NCI-H69 (cell line): Measurements from ENCODE around the gene OR1J4.
"Not testable (repeated sequence)": the region's sequence is repeated elsewhere in the genome, so short reads cannot be mapped to it uniquely, and the experiment has no call there.

ENCODE experiments used
- DNase-seq: peaks from one replicate; lab custom pipeline; 2025; lab: John Stamatoyannopoulos, UW

OR1J4 gene

GRCh38 chr9:122518841-122519240 lies at the start of gene OR1J4:
OR1J4 (plus strand) TSS chr9:122519141; CDS start chr9:122519141, 0 bp downstream.
- no peak for DNase-seq

GRCh38 chr9:122474561-122474960 lies 44.4 kb upstream of the OR1J4 start:
- DNase-seq = no peak

GRCh38 chr9:122475717-122476116 lies 43.2 kb upstream of the OR1J4 start:
- no peak for DNase-seq

GRCh38 chr9:122477346-122477745 lies 41.6 kb upstream of the OR1J4 start:
- DNase-seq = no peak

- no peak for DNase-seq
These were observed 41.1 kb upstream of the OR1J4 start, which contains the start of gene OR1J1 for GRCh38 chr9:122477826-122478225. OR1J1 (minus strand) TSS chr9:122477926; CDS start chr9:122477926, 0 bp downstream.

- DNase-seq = no peak
These were observed 39.9 kb upstream of the OR1J4 start for GRCh38 chr9:122479062-122479461.

GRCh38 chr9:122498883-122499288 lies 20.1 kb upstream of the OR1J4 start:
- peak; percentile 67 for DNase-seq

GRCh38 chr9:122506964-122507363 lies 12.0 kb upstream of the OR1J4 start:
- no peak for DNase-seq

- DNase-seq = no peak
These were observed 8.4 kb upstream of the OR1J4 start, which contains the start of gene OR1J2 for GRCh38 chr9:122510502-122510901. OR1J2 (plus strand) TSS chr9:122510802; CDS start chr9:122510802, 0 bp downstream.

GRCh38 chr9:122518226-122518625 lies 715 bp upstream of the OR1J4 start:
- no peak for DNase-seq

GRCh38 chr9:122519376-122519775 lies 435 bp downstream of the OR1J4 start:
- DNase-seq = no peak

- DNase-seq = no peak
These were observed 7.7 kb downstream of the OR1J4 start for GRCh38 chr9:122526602-122527001.

- no peak for DNase-seq
These were observed 8.3 kb downstream of the OR1J4 start, which contains the start of gene OR1N1 for GRCh38 chr9:122527193-122527592. OR1N1 (minus strand) TSS chr9:122527293; CDS start chr9:122527293, 0 bp downstream.

GRCh38 chr9:122531157-122531556 lies 12.2 kb downstream of the OR1J4 start:
- DNase-seq = not testable (repeated sequence)

- DNase-seq = no peak
These were observed 17.2 kb downstream of the OR1J4 start for GRCh38 chr9:122536134-122536533.

GRCh38 chr9:122537066-122537465 lies 18.1 kb downstream of the OR1J4 start:
- DNase-seq = not testable (repeated sequence)

- DNase-seq = no peak
These were observed 19.8 kb downstream of the OR1J4 start for GRCh38 chr9:122538757-122539156.

GRCh38 chr9:122546196-122546595 lies 27.3 kb downstream of the OR1J4 start:
- DNase-seq = peak; percentile 18

GRCh38 chr9:122551371-122551770 lies 32.4 kb downstream of the OR1J4 start:
- no peak for DNase-seq

GRCh38 chr9:122552812-122553211 lies 33.9 kb downstream of the OR1J4 start, which contains the start of gene OR1N2:
OR1N2 (plus strand) TSS chr9:122553112; CDS start chr9:122553212, 100 bp downstream.
- no peak for DNase-seq

- DNase-seq = no peak
These were observed 42.5 kb downstream of the OR1J4 start for GRCh38 chr9:122561446-122561845.

- DNase-seq = no peak
These were observed 43.3 kb downstream of the OR1J4 start for GRCh38 chr9:122562134-122562760.

GRCh38 chr9:122567901-122568300 lies 49.0 kb downstream of the OR1J4 start:
- no peak for DNase-seq
